ENCODE results near the gene ANTXRL. TPM values are rescaled to one million over a fixed set of nuclear protein-coding genes. Genes with fewer than 3 reads are reported as not detected.
A peak's percentile ranks its signal among the peaks of the same experiment; 100 is the strongest.
"Not testable (repeated sequence)": the region's sequence is repeated elsewhere in the genome, so short reads cannot be mapped to it uniquely, and the experiment has no call there.

The ANTXRL gene
- total RNA-seq, 2 donors from 2014 or later = not detected

DNA sequence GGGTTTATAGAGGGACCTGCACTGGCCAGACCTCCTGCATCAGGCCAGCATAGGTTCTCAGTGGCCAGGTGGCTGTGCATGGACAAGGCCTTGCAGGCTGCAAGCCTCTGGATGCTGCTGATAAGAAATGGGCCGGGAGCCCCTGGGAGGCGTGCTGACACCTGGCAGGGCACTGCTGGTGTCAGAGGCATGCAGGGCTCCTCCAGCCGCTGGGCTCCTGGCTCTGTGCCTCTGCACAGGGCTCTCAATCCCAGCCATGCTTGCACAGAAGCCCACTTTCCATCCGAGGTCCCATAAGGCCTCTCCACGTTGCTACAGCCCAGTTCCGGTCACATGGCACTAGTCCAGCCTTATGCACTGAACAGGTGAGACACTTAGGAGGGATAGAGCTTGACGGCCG lies 27.3 kb downstream of the ANTXRL start:
- H3K4me3 ChIP-seq = no peak overlapping the region
- no peaks in the 10 kb centered on the region for H3K9me3 ChIP-seq
- H3K27me3 ChIP-seq = no peaks in the 10 kb centered on the region
- no peaks in the 10 kb centered on the region for H3K36me3 ChIP-seq
- intact Hi-C loops (cut with DNase I) = no loop called here
- no peak for DNase-seq
- no peak overlapping the region for H3K9ac ChIP-seq (ENCODE audit: low read depth in 2 of 2, low read length in 2 of 2)
- no peak overlapping the region for H3K27ac ChIP-seq
- TF ChIP-seq, protein P1, sequence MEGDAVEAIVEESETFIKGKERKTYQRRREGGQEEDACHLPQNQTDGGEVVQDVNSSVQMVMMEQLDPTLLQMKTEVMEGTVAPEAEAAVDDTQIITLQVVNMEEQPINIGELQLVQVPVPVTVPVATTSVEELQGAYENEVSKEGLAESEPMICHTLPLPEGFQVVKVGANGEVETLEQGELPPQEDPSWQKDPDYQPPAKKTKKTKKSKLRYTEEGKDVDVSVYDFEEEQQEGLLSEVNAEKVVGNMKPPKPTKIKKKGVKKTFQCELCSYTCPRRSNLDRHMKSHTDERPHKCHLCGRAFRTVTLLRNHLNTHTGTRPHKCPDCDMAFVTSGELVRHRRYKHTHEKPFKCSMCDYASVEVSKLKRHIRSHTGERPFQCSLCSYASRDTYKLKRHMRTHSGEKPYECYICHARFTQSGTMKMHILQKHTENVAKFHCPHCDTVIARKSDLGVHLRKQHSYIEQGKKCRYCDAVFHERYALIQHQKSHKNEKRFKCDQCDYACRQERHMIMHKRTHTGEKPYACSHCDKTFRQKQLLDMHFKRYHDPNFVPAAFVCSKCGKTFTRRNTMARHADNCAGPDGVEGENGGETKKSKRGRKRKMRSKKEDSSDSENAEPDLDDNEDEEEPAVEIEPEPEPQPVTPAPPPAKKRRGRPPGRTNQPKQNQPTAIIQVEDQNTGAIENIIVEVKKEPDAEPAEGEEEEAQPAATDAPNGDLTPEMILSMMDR (IDR thresholded peaks at IDR 0.05) = no peak
- no peaks in the 10 kb centered on the region for H3K4me1 ChIP-seq

DNA sequence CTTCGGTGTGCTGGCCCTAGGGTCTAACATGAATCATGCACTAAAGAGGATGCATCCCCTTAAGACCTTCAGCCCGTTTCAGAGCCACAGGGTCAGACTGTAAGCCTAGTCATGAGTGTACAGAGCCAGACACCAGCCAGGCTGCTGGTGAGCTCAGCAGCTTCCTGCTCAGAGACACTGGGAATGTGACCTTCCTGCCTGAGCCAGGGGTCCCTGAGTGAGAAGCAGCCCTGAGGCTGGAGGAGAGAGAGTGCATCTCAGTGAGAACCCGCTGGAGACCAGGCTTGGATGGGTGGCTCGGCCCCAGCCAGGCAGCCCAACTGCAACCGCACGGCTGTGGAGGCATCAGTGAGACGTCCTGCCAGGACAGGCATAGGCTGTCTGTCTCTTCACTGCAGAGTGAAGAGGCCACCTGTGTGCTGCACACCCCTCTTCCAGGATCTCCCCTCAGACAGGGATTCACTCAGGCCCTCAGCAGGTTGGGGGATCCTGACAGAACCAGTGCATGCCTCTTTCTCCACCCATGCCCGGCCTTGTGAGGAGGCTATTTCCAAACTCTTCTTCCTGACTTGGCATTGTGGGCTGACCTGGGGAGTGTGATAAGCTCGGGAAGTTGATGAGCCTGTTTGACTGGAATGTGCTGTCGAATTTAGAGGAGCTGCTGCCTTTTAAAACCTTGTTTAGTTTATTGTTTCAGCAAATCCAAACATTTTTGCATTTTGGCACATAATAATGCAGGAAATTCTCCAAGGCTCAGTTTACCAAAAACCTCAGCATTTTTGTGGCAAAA lies 28.5 kb downstream of the ANTXRL start:
- H3K9me3 ChIP-seq; intact Hi-C loops (cut with DNase I); H3K9ac ChIP-seq (ENCODE audit: low read depth in 2 of 2, low read length in 2 of 2); H3K4me1 ChIP-seq; H3K27me3 ChIP-seq; H3K4me3 ChIP-seq; H3K36me3 ChIP-seq; H3K27ac ChIP-seq: not testable (repeated sequence)
- peak; percentile 49 for DNase-seq

DNA sequence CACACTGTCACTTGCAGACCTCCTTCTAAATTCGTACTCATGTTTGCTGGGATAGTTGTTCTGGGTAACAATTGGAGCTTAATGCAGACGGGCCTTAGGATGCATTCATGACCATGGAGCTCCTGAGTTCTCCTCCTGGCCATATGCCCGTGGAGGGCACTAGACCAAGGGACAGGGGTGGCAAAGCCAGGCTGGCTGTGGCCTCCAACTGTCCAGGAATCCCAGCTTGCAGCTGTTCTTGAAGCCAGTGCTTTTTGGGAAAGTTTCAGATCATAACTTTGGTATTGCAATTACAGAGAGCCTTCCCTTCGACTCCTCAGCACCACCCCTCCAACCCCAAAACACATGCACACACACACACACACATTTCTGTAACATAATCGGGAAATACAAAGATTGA lies 30.6 kb downstream of the ANTXRL start:
- H3K9ac ChIP-seq (ENCODE audit: low read depth in 2 of 2, low read length in 2 of 2) = no peak overlapping the region
- intact Hi-C loops (cut with DNase I) = no loop called here
- TF ChIP-seq, protein P1 (IDR thresholded peaks at IDR 0.05) = no peak
- no peaks in the 10 kb centered on the region for H3K27me3 ChIP-seq
- no peak overlapping the region for H3K27ac ChIP-seq
- no peaks in the 10 kb centered on the region for H3K36me3 ChIP-seq
- no peak overlapping the region for H3K4me3 ChIP-seq
- no peaks in the 10 kb centered on the region for H3K4me1 ChIP-seq
- no peak for DNase-seq
- H3K9me3 ChIP-seq = no peaks in the 10 kb centered on the region

DNA sequence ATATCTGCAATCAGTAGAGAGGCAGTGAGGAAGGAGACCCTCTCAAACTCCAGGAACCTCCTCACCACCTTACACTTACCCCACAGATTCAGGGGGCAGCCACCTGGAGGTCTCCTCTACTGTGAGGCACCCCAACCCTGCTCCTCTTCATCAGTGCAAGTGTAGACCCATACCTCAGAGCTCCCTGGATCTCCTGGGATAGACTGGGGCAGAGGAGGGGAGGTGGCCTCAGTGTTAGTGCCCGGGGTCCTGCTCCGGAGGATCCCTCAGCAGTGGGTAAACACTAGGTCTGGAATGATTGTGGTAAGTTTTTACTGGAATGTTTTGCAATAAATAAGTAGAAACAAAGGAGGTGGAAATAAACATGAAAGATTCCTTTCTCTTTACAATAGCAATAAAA lies 31.1 kb downstream of the ANTXRL start:
- no peaks in the 10 kb centered on the region for H3K4me1 ChIP-seq
- no peaks in the 10 kb centered on the region for H3K27me3 ChIP-seq
- DNase-seq = no peak
- TF ChIP-seq, protein P1 (IDR thresholded peaks at IDR 0.05) = no peak
- no peak overlapping the region for H3K27ac ChIP-seq
- intact Hi-C loops (cut with DNase I) = no loop called here
- no peaks in the 10 kb centered on the region for H3K36me3 ChIP-seq
- no peak overlapping the region for H3K9ac ChIP-seq (ENCODE audit: low read depth in 2 of 2, low read length in 2 of 2)
- no peaks in the 10 kb centered on the region for H3K9me3 ChIP-seq
- H3K4me3 ChIP-seq = no peak overlapping the region

DNA sequence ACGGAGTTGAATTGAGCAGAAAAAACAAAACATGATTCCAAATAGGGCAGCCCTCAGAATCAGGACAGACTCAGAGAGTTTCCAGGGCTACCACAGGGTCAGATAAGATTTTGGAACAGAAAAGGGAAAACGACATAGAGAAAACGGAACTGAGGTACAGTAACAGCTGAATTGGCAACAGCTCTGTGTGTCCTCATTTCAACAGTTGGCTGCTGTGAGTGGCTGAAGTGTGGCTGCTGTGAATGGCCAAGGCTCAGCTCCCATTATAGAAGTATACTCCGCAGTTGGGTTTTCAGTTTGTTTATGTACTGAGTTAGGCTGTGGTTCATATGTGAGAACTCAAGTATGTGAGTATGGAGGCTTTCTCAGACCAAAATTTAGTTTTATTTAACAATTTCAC lies 32.0 kb downstream of the ANTXRL start:
- DNase-seq = no peak
- Histone ChIP-seq H3K36me3 (no peaks in the 10 kb centered on the region), H3K27me3 (no peaks in the 10 kb centered on the region), H3K27ac (no peak overlapping the region), H3K9me3 (no peaks in the 10 kb centered on the region), H3K9ac (ENCODE audit: low read depth in 2 of 2, low read length in 2 of 2) (no peak overlapping the region), H3K4me3 (no peak overlapping the region), H3K4me1 (no peaks in the 10 kb centered on the region)
- intact Hi-C loops (cut with DNase I) = no loop called here
- TF ChIP-seq, protein P1 (IDR thresholded peaks at IDR 0.05) = no peak

DNA sequence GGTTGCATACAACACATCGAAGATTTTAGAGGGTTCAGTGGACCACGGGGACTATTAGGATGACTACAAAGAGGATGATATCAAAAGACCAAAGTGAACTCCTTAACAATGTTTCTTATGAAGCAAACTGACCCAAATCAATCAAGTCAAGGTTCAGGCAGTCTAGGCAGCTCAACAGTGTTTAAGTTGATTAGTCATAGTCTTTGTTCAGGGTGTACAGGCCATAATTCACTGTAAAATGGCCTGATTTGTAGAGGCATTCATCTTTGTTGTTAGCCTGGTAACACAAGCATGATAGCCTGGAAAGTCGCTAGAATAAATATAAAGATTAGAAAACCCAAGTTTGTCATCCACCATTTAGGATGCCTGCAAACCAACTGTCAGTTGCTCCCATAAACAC lies 32.6 kb downstream of the ANTXRL start:
- no peak for DNase-seq
- intact Hi-C loops (cut with DNase I) = no loop called here
- TF ChIP-seq, protein P1 (IDR thresholded peaks at IDR 0.05) = no peak
- Histone ChIP-seq H3K9ac (ENCODE audit: low read depth in 2 of 2, low read length in 2 of 2) (no peak overlapping the region), H3K9me3 (no peaks in the 10 kb centered on the region), H3K36me3 (no peaks in the 10 kb centered on the region), H3K4me1 (no peaks in the 10 kb centered on the region), H3K27me3 (no peaks in the 10 kb centered on the region), H3K4me3 (no peak overlapping the region), H3K27ac (no peak overlapping the region)
